Endometrial microvascular endothelial cells (primary cell): ENCODE data around the gene MEF2C. TPM values are rescaled to one million over a fixed set of nuclear protein-coding genes. Genes with fewer than 3 reads are reported as not detected.

Experiments used
- in situ Hi-C: cut with HindIII; loops from 2 replicates; pipeline ENCODE4 v1.10.0; 2017; ENCODE audit warnings: low sequenced_read_pairs, low pct_unique_long_range_greater_than_20kb; ENCODE audit errors: inconsistent ontology term
- total RNA-seq: library from RNA; depleted of rRNA; stranded (reverse); fragments of >200 nt; gene quantifications from one replicate; pipeline ENCODE4 v1.2.3, GENCODE V29; 2015; ENCODE audit errors: inconsistent ontology term

The MEF2C gene
- total RNA-seq, 1 donor from 2014 or later, result 55.0 TPM

DNA sequence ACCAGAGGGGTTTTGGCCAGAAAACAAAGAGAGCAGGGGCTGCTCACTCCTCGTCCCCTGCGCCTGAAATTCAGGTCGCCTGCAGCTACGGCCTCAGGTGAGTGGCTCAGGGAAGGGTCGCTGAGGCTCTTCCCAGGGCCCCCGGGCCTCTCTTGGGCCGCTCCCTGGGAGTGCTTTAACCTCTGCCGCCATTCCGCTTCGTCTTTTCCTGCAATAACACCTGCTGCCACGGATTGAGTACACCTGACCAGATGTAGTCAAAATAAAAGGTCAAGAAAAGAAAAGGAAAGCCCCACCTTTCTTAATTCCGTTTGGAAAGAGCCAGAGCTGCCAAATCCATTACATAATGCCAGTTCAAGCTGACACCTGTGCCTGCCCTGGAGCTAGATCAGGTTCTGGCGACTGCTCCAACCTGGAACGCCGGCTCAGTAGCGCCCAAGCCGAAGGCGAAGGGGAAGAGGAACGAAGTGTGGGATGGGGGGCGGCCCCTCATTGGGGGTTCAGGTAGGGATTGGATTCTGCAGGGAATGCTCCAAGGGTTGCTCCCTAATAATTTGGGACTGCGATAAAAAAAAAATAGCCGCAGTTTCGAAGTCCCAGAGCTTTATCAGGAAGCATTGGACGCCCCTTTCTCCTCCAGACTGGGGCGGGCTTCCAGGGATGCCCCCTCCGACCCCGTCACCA lies 193.9 kb downstream of the MEF2C start:
- in situ Hi-C loops, result loop anchor here (25.0 kb wide), 1 partner anchor 902 kb away; no protein-coding TSS in a partner anchor

GRCh38 chr5:88688156-88688983 lies 194.6 kb downstream of the MEF2C start:
- in situ Hi-C loops, result loop anchor here (25.0 kb wide), 1 partner anchor 901 kb away; no protein-coding TSS in a partner anchor

DNA sequence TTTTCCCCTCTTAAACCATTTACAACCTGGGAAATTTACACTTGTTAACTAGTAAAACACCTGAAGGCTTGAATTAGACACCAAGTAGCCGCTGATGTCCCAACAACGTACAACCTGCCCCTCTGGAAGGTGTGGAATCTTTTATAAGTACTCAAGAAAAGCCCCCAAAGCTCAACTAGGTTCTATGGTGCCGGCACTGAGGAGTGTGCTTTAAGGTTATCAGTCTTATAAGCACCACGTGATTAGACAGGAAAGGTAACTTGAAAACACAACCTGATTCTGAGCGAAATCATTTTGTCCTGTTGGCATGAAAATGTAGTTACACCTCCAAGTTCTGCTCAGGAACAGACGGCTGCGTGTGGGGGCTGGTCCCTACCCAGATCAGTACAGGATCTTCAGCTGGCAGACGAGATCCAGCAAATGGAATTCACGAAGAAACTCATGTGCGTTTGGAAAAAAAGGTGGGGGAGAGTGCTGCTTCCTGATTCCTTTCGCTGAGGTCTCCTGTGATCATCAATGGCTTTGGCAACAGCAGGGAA lies 195.5 kb downstream of the MEF2C start:
- in situ Hi-C loops, result loop anchor here (25.0 kb wide), 1 partner anchor 900 kb away; no protein-coding TSS in a partner anchor

- in situ Hi-C loops, result loop anchor here (25.0 kb wide), 1 partner anchor 899 kb away; no protein-coding TSS in a partner anchor
Measured at GRCh38 chr5:88686726-88687125, 196.3 kb downstream of the MEF2C start.

DNA sequence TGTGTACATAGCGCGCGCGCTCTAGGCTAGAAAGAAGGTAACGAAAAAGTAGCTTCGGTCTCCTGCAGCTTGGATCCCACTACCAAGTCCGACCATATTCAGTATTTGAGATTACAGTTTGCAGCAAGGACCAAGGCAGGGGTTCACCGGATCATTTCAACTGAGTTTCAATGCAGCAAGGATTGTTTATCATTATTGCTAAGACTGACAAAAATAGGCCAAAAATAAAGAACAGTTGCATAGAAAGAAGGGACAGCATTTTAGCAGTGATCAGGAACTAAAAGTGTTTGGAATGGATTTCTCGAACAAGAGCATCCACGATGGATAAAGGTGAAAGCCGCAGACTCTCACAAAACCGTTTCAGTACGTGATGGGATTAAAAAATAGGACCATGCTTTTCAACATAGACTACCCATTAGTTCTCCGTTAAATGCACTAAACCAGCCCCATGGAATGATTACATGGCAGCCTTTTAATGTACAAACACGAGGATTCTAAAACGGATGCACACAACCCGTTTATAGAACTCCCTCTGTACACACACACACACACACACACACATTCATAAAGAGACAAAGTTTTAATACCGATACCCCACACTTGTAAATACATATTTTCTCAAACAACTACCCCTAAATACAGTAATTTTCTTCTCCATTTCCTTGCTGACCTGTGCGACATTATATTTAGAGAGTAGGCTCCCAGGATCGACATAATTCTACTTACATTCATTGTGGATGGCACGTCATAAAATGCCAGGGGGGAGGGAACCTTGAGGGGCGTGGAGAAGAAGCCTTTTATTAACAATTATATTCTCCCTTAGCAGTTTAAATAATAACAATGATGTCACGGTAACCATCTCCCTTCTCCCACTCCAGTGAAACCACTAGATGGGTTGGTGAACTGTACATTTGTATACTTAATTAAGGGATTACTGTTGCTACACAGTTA lies 197.1 kb downstream of the MEF2C start:
- in situ Hi-C loops, result loop anchor here (25.0 kb wide), 1 partner anchor 899 kb away; no protein-coding TSS in a partner anchor

DNA sequence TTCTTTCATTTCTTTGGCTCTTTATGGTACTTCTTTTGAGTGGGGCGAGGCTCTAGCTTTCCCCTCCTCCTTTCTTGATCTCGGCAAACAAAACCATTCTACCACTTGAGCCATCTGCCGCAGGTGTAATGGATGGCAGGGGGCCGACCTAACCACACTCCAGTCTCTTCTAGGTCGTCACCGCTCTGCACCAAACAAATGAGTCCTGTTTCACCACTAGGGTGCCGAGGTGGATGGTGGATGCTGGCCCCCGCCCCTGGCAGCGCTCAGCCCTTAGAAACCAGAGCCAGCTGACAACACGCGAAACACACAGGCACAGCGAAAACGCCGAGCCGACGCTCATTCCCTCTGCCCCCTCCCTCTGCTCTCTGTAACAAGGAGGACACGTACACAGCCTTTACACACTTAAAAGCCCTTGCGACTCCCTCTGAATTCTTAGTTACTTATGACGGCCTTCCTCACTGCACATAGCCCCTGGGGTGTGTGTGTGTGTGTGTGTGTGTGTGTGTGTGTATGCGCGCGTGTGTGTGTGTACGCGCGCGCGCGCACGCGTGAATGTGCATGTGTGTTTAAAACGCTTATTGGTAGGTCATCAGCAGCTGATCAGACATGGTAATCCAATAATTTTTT lies 199.4 kb downstream of the MEF2C start:
- in situ Hi-C loops, result loop anchor here (25.0 kb wide), 1 partner anchor 896 kb away; no protein-coding TSS in a partner anchor

DNA sequence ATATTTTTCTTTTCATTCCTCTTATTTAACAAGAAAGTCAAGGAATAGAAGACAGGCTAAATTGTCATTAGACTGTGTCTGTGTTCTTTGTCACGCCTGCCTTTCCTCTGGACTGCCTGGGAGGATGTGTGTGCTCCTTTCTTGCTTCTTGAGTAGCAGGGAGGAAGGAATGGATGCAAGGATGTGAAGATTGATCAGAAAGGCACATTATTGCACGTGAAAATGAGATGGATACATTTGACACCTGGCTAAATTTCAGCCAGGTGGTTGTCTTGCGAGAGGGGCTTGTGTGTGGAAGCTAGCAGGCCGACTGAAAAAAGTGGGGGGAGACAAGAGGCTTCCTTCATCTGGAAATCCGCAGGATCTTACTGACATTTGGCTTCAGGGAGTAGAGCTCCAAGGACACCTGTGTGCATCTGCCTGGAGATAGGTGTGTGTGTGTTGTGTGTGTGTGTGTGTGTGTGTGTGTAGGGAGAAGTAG lies 200.1 kb downstream of the MEF2C start:
- in situ Hi-C loops, result loop anchor here (25.0 kb wide), 1 partner anchor 896 kb away; no protein-coding TSS in a partner anchor

DNA sequence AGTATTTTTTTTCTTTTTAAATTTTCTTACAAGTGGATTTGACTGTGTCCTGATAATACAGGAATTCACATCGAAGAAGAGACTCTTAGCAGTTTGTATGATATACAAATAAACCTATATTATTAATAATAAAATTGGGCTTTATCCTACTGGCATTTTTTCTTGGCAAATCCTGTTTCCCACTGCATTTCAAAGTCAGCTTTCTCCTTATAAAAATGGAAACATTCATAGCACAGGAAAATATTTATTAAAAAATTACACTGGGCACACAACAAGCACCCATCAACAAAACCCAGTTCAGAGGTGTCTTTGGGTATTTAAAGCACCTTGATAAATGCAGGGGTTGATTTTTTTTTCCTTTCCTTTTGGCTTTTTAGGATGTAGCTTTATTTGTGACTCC lies 200.9 kb downstream of the MEF2C start:
- in situ Hi-C loops, result loop anchor here (25.0 kb wide), 1 partner anchor 895 kb away; no protein-coding TSS in a partner anchor

DNA sequence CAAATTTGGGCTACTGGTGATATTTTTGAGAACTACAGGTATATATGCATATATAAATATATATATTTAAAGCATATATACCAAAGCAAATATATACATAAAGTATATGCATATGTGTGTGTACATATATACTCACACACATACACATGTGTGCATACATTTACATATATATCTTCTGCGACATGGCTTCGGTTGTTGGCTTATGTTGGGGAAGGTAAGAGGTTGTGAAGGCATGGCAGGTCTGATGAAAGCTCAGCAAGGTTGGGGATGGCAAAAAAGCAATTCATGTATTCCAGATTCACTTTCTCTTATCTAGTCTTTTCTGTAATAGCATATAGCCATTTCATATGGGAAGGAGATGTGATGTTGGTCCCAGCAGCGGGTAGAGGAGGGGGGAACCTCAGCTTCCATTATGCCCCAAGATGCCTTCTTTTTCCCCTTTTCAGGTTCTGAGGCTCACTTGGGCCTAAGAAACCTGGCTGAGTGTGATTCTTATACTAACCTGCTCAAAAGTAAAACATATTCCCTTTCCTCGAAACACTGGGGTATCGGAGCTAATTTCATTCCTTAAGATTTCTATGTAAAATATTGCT lies 201.7 kb downstream of the MEF2C start:
- in situ Hi-C loops, result loop anchor here (25.0 kb wide), 1 partner anchor 894 kb away; no protein-coding TSS in a partner anchor

DNA sequence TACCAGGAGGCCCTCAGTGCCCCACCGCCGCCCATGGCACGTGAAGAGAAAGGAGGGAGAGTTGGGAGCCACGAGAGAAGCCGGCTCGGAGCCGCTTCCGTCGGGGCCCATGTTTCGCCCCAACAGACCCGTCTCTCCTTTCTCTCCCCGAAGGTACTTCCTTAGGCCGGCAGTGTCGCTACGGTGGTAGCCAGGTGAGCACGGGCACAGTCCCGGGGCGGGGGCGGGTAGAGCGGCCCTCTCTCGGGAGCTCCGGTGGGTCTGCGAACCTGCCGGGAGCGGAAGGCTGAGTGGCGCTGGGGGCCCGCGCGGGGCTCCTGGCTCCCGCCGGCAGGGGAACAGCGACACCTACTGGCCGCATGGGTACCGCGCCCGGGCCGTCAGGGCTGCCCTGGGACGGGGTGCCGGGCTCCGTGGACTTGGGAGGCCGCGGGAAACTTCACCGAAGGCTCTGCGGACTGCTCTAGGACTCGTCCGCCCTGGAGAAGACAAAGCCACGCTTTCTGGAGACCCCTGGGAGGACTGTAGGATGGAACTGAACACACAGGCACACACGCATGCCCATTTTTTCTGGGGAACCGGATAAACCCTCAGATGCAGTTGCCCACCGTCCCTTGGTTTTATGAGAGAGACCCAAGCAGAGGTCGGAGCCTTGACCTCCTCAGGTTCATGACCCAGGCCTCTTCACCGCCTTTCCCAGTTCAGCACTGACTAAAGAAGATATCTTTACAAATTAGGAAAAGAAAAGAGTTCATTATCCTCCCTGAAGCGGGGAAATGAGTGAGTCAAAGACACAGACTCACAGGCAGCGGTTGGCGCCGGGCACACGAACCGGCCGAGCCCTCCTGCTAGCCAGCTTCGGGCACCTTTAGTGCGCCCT lies 202.5 kb downstream of the MEF2C start:
- in situ Hi-C loops, result loop anchor here (25.0 kb wide), 1 partner anchor 893 kb away; no protein-coding TSS in a partner anchor

- in situ Hi-C loops, result loop anchor here (25.0 kb wide), 1 partner anchor 892 kb away; no protein-coding TSS in a partner anchor
Measured at GRCh38 chr5:88679638-88680037, 203.3 kb downstream of the MEF2C start.

- in situ Hi-C loops, result loop anchor here (25.0 kb wide), 1 partner anchor 892 kb away; no protein-coding TSS in a partner anchor
Measured at GRCh38 chr5:88678770-88679381, 204.1 kb downstream of the MEF2C start.

DNA sequence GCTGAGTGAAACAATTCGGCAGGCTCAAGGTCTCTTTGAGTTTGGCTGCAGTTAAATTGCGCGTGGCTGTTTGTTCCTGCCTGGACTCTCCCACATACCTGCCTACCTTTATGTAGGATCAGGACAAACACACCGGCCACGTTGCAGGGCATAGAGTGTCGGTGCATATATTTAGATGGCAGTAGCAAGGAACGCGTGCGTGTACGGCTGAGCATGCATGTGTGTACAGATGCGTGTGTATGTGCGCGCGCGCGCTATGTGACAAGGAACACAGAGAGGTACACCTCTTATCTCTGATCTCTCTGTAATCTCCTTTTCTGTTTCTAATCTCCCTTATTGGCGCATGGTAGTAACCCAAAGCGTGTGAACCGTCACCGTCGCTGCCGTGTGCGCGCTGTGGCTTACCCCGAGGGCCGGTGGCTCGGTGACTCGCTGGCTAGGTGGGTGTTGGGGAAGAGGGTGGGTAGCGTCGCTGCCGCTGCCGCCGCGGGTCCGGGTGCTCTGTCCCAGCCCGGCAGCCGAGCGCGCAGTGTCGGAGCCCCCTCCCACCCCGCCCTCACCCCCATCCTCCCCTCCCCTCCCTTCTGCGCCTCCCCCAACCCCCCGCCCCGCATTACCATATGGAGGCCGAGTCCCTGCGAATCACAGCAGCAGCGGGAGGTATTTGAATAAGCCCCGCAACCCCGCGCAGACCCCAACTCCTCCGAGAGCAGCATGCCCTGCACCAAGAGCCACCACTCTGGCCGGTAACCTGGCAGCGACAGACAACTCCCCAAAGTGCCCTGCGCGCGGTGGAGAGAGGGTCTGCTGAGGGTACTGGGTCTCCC lies 204.8 kb downstream of the MEF2C start:
- in situ Hi-C loops, result loop anchor here (25.0 kb wide), 1 partner anchor 891 kb away; no protein-coding TSS in a partner anchor

DNA sequence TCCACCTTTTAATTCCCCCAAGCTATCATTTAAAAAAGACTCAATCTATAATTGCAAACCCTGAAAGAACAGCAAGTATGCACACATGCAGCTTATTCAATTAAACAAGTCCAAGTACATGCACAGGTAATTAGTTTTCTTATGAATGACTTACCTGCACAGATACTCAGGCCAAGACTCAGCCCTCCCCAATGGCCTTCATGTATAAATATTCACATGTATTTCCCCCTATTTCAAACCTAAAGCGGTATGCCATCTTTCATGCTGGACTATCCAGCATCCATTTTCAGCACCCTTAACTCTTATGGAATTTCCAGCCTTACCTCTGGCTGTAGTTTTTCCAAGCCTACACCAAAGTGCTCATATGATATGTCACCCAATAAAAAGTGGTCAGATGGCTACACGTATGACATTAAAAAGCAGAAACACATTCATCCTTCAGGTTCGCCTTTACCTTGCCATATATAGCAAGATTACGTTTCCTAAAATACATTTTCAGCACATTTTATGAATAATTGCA lies 205.5 kb downstream of the MEF2C start:
- in situ Hi-C loops, result loop anchor here (25.0 kb wide), 1 partner anchor 890 kb away; no protein-coding TSS in a partner anchor
